Right lung (tissue), 5 donors: ENCODE results near the gene OSER1. TPM values are rescaled to one million over a fixed set of nuclear protein-coding genes. Genes with fewer than 3 reads are reported as not detected.
A peak's percentile ranks its signal among the peaks of the same experiment; 100 is the strongest.

ENCODE experiments used
- DNase-seq, 2 donors: peaks; one replicate each; pipeline ENCODE4 v3.0.0-alpha.2; 2013
- polyA plus RNA-seq, 5 donors: library from polyadenylated mRNA; unstranded; fragments of 120-200 nt; gene quantifications; one replicate each; pipeline versions ENCODE4 v1.2.1 to v1.2.3, GENCODE V29; 2013; ENCODE audit warnings: inconsistent platforms in 1 of 5, low replicate concordance in 1 of 5; ENCODE audit not compliant: insufficient read length in 5 of 5, insufficient read depth in 1 of 5

Gene OSER1
- polyA plus RNA-seq, 5 donors: 34.0 to 48.1 (median 41.6) TPM

DNA sequence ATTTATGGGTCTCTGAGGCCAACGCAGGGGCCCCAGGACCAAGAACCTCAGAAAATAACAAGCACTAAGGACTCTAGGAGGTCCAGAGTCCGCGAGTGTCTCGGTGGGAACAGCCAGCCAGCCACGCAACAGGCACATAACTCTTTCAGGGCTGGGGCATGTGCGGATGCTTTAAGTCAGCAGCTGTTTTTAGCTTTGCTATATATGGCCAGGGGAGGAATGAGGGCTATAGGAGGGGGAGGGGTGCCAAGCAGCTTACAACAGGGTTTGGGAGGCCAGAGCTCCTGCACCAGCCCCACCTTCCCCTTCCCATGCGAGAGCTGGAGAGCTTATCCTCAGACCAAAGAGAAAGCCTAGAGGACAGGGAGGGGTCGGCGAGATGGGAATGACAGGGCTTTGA, 29.8 kb downstream of the OSER1 start:
- peak in 1 of 2 donors; percentile 8 for DNase-seq

DNA sequence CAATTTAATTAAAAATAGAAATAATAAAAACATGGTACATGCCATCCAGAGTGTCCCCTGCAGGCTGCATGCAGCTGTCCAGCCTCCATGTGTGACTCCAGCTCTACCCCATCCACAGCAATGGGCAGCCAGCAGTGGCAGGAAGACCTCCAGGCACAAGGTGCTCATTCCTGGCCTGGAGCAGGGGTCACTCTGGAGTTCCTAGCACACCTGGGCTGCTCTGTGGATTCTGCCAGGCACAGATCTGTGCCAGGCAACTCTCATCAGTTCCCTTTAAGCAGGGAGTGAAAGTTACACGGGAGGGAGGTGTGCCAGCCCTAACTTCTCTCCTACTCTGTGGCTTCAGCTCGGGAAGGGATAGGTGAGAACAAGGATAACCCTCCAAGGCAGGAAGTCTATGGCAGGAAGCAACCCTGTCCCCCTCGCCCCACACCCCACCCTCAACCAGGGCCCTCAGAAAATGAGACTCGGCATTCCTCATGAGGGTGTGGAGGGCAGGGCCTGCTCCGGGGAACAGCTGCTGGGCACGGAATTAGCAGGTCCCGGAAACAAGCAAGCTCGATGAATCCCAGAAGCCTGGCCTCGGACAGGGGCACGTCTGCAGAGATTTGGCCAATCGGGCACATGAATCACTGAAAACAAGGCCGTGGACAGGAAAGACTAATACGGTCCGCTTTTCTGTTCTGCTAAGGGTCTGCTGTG, 33.6 kb downstream of the OSER1 start:
- no peak for DNase-seq

DNA sequence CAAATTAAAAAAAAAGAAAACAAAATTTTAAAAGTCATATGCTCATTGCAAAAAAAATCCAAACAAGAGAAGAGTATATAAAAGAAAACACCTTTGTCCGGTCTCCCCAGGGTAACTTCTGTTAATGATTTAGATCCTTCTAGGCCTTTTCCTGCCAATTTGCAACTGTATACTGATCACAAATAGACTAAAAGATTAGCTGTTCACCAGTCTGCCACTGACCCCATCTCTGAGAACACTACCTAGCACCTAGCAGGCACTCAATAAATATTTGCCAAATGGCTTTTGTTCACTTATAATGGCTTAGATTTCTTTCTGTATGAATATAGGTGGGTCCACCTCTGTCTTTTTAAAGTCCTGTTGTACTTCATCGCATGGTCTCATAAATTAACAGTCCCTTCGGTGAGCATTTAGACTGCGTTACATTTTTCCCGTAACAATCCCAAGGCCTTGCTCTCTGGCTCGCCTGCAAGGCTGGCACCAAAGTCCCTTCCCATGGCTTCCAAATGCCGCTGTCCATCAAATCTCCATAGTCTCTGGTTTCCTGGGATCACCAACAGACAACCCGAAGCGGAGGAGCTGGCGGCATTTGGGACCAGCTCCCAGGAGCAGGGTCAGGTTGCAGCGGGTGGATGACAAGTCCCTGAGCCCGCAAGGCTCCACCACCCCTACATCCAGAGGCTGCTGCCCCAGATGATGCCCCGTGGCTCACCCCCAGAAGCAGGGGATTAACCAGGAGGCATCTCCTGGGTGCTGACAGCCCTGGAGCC, 35.4 kb downstream of the OSER1 start:
- no peak for DNase-seq

DNA sequence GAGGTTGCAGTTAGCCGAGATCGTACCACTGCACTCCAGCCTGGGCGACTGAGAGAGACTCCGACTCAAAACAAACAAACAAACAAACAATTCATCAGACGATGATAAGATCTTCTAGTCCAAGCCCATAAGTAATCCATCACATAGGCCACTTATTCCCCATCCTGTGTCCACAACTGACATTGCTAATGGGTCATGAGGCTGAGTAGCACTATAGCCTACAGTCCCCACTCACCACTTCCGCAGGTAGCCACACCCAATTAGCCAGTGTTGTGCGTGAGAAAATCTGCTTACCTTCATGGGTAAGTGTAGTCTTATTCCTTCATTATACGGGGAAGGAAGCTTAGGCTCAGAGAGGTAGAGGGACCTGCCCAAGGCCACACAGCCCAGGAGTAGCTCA, 36.7 kb downstream of the OSER1 start:
- no peak for DNase-seq

DNA sequence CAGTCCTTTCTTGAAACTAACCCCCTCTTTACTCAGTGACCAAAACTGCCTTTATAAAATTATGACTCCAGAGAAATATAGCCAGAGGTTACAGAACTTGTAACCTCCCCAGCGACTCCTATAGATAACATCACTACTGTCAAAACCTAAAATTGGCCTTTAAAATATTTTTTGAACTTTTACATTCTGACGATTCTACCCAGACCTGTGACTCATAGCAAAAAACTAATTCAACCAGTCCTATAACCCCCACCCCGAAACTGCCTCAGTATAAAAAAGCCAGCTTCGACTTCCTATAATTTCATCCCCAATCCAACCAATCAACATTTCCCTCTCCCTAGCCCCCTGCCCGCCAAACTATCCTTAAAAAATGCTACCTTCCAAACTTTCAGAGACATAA, 37.5 kb downstream of the OSER1 start:
- DNase-seq: no peak

DNA sequence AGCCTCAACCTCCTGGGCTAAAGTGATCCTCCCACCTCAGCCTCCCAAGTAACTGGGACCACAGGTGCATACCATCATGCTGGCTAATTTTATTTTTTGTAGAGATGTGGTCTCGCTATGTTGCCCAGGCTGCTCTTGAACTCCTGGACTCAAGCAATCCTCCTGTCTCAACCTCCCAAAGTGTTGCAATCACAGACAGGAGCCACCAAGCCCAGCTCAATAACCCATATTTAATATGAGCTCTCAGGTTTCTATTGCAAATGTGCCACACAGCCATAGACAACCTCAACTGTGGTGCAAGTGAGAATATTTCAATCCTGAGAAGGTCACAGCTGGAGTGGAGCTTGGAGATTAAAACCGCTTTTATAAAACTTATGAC, 38.0 kb downstream of the OSER1 start:
- DNase-seq: no peak

DNA sequence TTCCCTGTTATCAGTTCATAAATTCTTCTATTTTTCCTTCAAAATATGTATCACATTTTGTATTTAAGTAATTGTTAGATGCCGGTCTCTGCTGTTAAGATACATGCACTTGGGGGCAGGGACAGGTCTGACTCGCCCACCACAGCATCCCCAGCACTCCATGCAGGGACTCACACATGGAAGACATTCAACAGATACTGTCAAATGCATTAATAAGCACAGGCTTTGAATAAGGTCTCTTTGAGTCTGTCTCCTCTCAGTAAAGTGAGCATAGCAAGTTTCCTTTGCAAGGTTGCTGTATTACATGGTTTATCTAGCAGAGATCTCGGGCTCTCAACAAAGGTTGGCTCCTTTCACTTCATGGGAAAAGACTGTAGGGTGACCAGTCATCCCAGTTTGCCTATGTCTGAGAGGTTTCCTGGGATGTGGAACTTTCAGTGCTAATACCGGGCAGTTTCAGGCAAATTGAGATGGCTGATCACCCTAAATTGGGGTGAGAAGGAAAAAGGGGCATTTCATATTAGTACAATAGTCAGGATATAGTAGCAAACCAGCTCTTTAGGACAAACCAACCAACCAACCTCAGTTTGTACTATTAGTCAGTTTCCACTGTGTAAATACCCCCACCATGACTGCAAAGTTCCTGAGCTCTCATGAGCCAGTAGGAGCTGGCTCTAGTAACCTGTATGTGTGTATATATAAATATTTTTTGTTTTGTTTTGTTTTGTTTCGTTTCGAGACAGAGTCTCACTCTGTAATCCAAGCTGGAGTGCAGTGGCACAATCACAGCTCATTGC, 38.6 kb downstream of the OSER1 start:
- DNase-seq: no peak

DNA sequence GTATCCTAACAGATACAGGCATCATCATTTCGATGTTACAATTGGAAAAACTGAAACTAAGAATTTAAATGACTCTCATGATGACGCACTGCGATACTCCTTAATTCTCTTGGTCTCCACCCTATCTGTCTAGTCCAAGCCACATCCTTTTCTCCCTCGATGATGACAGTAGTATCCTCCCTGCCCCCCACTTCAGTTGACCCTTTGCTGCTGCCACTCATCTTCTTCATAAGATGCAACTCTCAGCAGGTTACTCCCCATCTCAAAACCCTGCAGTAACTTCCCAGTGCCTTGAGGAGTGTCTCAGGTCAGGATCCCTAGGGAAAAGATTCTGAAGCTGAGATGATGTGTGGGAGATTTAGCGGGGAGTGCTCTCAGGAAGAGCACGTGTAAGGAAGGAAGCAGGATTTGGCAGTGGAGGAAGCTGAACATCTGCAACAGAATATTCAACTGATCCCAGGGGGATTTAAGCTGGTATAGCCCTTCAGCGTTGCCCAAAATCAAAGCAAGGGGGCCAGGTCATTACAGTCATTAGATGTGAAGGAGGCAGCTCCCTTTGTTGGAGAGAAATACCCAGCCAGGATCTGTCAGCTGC, 39.7 kb downstream of the OSER1 start:
- no peak for DNase-seq

DNA sequence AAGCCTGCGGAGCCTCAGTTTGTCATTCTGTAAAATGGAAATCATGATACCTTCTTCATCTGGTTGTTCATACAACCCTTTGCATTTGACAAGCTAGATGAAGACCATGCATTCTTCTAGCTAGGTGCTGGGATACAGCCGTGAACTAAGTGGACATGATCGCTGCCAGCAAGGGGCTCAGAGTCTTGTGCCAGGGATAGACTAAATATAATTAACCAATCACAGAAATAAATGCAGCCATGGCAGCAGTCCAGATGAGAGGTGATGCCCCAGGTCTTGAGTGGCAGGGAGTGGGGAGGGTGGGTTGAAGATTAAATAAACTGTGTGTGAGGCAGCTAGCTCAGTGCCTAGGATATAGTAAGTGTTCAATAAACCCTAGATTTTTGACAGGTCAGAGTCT, 42.8 kb downstream of the OSER1 start:
- DNase-seq: no peak

DNA sequence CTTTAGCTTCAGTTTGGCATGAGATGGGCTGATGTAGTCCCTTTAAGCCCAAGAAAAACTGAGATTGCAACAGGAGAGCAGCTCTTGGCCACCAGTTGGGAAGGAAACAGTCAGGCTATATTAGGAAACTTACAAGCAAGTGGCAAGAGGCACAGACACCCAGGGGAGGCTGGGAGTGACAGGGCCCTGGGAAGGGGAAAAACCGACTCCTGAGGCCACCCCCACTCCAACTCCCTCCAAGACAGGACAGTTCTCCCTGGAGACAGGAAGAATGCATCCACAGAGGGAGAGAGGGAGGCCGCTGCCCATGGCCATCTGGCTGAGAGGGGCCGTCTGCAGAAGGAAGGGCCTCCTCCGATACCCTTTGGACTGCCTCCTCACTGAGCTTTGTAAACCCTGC, 44.1 kb downstream of the OSER1 start:
- DNase-seq: no peak

DNA sequence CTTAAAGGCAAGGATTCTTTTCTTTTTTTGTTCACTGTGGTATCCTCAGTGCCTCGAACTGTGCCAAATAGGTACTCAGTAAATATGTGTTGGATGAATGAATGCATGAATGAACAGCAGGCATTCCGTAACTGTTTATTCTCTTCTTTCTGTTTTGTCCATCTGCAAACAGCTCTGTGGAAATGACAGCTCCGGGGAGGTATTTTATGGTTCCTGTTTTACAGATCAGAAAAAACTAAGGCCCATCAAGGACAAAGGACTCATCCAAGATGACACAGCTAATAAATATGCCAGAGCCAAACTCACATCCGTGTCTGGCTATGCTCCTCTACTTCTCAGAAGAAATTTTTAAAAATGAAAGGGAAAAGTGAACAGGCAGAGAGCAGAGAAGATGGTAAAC, 44.6 kb downstream of the OSER1 start:
- DNase-seq: no peak

DNA sequence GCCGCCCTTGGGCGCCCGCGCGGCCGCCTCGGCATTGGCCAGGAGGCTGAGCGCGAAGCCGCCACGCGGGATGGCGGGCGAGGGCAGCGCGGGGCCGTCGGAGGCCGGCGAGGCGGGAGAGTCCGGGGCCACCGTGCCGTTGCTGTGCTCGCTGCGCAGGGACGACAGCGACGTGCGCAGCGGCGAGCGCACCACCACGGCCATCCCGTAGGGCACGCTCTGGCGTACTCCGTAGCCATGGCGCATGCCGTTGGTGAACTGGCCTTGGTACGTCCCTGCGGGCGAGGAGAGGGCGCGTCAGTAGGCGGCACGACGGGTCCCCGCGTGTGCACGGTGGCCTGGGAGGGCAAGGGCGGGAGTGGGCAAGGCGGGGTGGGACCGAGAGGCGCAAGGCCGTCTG, 50.4 kb downstream of the OSER1 start:
- no peak for DNase-seq

DNA sequence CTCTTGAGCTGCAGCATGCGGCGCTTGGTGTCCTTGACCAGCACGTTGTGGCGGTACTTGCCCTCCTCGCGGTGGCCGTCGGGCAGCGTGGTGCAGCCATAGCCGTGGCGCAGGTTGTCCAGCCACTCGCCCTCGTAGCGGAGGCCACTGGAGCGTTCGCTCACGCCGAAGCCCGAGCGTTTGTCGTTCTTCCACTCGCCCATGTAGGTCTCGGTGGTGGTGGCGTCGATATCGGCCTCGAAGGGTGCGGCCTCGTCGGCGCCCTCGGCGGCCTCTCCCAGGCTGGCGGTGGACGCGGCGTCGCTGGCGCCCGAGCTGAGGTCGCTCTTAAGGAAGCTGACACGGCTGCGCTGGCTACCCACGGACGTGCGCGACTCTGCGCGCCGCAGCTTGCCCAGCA, 50.9 kb downstream of the OSER1 start:
- no peak for DNase-seq

DNA sequence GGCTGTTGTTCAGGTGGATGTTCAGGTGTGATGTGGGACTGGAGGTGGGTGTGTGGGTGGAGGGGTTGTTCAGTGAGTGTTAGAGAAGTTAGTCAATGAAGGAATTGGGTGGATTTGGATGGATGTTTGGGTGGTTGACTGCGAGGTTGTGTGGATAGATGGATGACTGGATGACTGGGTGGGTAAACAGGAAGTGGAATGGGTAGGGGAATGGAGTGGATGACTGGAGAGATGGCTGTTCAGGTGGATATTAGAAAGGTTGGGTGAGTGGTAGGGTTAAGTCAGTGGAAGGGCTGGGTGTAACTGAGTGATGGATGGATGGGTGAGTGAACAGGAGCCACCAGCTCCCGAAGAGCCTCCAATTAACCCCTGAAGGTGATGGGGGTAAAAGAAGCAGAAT, 51.4 kb downstream of the OSER1 start:
- no peak for DNase-seq

DNA sequence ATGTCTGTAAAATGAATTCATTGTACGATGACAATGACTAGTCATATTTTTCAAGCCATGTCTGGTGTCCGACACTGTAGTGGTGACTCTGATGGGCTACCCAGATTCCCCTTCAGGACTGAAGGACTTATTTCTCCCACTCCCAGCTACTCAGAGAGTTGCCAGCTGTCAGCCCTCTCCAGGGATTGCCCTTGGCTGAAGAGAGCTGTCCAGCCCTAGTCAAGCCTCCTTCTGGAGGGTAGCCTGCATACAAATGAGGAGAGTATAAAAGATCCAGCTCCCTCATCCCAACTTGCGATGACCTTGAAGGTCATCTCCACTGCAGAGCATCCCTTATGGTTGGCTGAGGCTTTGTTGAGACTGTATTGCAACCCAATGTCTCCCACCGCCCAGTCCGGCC, 53.5 kb downstream of the OSER1 start:
- DNase-seq: no peak

DNA sequence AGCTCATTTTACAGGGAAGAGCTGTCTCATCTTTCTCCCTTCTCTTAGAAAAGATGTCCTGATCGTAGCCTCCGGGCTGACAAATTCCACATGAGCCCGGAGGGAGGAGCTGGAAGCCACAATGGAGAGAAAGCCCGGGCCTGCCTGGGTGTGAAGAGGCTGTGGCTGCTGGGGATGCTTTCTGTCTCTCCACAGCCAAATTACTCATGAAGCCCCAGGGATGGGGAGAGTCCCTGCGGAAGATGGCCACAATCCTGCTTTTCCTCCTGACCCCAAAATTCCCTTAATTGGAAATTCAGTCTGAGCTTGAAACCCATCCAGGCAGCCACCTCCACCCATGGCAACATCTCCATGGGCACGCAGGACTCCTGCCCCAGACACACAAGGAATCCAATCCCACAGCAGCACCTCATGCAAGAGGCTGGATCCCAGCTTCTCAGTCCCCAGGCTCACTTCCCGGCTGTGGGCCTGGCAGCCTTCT, 56.0 kb downstream of the OSER1 start:
- DNase-seq: no peak

DNA sequence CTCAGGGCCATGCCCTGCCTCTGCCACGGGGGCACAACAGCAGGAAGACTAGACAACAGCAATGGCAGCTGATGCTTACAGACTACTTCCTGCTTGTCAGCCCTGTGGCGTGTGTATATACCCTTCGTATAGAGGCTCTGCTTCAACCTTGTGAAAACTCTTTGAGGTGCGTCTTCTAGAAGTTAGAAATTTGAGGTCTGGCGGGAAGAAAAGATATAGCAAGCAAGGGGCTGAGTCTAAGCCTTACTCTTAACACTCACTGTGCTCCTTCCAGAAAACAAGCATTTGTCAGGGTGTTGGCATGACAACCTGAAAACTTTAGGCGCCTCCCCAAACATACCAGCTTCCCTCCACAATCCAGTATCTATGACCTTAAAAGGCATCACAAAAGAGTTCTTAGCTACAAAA, 56.9 kb downstream of the OSER1 start:
- no peak for DNase-seq

DNA sequence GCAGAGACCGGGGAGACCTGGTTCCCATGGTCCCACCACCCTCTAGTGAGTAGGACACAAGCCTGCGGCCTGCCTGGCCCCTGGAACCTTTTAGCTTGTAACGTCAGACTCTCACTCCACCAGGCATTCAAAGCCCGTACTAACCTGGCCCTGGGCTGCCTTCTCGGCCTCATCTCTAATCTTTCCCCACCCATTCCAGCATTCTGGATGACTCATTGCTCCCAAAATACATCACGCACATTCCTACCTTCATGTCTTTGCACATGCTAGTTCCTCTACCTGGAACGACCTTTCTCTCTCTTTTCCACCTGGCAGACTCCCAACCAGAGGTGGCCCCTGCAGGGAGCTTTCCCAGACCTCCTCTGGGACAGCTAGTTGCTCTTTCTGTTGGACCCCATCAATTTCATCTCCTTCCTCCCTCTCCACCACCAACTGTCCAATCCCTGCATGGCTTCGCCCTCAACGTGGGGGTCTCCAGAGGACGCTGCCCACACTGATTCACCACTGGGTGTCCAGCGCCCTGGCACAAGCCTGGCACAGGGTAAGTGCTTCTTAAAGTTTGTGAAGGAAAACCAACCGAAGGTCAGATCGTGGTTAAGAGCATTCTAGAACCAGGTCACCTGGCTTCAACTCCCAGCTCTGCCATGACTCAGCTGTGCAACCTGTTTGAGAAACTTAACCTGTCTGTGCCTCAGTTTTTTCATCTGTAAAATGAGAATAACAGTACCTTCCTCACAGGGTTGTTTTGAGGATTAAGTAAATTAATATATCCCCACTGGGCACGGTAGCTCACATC, 58.8 kb downstream of the OSER1 start:
- DNase-seq: no peak

DNA sequence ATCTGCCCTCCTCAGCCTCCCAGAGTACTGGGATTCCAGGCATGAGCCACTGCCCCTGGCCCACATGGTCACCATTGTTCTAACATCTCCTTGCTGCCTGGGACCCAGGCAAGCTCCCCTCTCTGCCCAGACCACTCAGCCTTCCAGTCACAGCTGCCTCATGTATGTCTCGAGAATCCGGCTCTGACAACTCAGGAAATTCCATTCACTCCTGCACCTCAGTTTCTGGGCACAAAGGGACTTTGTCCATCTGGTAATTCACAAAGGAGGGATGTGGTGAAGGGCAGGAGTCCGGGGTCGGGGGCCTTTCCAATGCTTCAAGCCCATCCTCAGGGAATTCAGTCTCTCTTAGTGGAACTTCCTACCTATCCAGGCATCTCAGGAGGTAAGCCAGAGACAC, 64.3 kb downstream of the OSER1 start:
- no peak for DNase-seq
